NCI-H2227 treated with DMSO at 0.1 percent for 48 hours (cell line): Measurements from ENCODE around the gene FAF2.
"Not testable (repeated sequence)": the region's sequence is repeated elsewhere in the genome, so short reads cannot be mapped to it uniquely, and the experiment has no call there.

Experiments
- DNase-seq: peaks from one replicate; lab custom pipeline; 2025; lab: John Stamatoyannopoulos, UW

FAF2 gene, protein sequence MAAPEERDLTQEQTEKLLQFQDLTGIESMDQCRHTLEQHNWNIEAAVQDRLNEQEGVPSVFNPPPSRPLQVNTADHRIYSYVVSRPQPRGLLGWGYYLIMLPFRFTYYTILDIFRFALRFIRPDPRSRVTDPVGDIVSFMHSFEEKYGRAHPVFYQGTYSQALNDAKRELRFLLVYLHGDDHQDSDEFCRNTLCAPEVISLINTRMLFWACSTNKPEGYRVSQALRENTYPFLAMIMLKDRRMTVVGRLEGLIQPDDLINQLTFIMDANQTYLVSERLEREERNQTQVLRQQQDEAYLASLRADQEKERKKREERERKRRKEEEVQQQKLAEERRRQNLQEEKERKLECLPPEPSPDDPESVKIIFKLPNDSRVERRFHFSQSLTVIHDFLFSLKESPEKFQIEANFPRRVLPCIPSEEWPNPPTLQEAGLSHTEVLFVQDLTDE

DNA sequence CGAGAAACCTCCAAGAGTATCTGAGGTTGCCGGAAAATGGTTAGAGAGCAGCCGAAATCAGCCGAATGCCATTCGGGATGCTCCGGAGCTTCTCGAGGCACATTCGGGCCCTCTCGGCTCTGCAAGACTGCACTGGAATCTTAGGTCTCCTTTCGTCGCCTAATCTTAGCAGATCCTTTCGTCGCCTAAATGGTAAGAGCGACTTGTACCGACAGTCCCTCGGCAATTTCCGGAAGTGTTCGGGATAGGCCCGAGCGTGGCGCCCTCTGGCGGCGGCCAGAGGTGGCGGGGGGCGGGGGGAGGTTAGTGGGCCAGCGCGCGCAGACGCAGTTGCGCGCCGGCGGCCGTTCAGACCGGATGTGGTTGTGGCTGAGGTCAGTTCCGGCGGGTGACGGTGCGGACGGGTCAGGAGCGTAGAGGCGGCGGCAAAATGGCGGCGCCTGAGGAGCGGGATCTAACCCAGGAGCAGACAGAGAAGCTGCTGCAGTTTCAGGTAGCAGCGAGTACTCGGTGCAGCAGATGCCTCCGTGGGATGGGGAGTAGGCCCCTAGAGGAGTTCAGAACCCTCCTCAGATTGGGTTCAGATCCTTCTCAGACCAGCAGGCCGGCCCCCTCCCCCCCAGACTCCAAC, at the start of gene FAF2:
Gene FAF2, plus strand, starts transcription at position 408 of the 631 bp plus-strand sequence. Its CDS starts 23 bp downstream, at position 431.
- peak; percentile 97 for DNase-seq

DNA sequence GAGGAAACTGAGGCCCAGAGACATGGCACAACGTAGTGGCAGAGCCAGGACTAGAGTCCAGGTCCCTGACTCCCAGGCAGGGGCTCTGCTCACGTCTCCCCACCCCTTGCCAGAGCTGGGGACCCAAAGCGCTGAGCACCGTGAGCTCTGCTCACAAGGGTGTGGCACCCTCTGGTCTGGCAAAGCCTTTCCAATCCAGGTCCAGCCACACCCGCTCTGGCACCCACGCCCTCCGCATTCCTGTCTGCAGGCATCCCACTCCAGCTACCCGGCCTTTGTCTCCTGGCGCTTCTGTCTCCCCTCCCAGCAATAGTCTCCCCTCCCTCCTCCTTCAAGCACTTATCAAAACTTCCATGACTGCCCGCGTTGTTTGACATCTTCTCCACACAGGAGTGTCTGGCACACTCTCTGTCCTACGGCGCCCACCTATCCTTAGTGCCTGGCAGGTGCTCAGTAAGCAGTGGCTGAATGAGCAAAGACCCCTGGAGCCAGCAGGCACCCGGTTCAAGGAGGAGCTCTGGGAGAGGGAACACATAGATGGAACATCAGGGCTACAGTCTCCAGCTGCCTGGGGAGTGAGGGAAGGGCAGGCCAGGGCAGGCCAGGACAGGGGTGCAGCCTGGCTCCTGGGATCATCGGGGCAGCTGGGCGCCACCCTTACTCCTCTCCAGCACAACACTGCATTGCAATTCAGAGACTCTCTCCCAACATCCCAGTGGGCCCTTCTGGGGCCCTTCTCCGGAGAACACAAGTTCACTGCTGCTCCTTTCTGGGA, 47.6 kb upstream of the FAF2 start:
- DNase-seq: no peak

DNA sequence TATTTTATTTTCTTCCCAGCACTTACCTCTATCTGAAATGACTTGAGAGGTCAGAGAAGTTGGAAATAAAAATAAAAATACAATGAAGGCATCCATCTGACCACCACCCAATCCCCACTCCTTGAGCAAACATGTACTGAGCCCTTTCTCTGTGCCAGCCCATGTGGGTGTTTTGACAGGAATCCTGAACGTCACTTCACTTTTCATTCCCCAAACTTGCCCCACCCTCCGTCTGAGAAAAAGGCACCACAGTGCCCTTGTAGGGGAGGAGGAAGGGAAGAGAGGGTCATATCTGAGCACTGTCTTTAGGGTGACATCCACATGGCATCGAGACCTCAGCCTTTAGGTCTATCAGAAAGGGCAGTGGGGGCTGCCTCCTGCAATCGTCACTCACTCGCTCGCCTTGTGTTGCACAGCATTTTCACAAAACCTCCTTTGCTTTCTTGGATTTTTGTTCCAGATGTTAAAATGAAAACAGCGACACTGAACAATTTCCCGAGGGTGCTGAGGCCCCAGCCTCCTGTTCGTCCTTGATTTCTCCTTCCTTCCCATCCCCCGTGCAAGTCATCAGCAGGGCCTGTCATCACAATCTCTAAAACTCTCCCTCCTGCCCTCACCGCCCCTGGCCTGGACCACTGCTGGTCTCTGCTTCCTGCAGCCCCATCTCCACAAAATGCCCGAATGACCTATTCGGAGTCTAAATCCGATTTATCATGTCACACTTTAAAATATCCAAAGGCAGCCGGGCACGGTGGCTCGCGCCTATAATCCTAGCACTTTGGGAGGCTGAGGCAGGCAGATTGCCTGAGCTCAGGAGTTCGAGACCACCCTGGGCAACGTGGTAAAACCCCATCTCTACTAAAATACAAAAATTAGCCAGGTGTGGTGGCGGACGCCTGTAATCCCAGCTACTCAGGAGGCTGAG, 46.6 kb upstream of the FAF2 start:
- DNase-seq: no peak

DNA sequence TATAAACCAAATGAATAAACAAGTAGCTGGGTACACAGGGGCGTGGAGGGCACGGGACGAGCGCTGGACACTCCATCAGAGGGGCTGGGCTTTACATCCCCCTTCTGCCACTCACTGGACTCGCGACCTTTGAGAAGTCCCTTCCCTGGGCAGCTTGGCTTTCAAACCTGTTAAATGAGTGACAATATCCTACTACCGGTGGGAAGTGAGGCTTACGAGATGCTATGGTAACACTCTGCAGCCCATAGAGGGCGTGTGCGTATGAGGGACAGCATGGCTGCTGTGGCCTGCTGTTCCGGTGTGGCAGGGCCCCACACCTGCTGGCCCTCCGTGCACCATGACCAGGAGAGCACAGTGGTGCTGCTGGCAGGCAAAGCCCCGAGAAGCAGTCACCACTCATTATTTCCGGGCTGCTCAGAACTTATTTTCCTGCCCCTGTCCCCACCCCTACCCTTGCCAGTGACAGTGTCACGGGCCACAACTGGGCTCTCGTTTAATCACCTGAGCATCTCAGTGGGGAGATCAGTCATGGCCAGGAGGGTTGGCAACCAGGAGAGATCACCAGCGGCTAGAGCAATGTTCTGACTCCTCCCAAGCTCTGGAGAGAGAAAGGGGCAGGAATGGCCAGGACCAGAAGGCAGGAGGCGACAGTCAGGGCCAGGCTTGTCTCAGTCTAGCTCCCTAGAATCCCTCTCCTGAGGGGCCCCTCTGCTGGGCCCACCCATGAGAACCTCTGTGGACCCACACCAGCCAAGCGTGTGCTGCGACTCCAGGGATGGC, 42.3 kb upstream of the FAF2 start:
- no peak for DNase-seq

DNA sequence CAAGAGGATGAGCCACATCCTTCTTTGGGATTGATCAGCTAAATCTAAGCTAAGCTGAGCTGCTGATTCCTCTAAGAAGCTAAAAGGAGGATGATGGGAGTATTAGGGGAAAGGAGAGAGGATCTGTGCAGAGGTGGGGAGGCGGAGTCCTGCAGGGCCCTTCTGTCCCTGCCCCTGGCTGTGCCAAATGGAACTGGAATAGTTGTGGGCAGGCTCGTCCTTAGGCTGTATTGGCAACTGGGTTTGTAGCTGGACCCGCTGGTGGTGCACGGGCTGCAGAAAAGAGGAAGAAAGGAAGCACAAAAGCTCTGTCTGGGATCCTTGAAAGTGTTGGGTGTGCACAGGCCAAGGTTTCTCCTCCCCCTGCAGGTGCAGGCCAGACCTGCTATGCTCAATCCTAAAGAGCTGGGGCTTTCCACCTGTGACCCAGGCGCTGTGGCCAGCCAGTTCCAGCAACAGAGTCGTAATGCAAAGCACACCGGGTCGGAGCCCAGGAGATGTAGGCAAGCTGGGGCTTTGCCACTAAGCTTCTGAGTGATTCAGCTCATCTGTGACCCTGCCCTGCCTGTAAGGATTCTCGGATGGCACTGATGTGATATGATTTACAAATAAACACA, 41.6 kb upstream of the FAF2 start:
- no peak for DNase-seq

DNA sequence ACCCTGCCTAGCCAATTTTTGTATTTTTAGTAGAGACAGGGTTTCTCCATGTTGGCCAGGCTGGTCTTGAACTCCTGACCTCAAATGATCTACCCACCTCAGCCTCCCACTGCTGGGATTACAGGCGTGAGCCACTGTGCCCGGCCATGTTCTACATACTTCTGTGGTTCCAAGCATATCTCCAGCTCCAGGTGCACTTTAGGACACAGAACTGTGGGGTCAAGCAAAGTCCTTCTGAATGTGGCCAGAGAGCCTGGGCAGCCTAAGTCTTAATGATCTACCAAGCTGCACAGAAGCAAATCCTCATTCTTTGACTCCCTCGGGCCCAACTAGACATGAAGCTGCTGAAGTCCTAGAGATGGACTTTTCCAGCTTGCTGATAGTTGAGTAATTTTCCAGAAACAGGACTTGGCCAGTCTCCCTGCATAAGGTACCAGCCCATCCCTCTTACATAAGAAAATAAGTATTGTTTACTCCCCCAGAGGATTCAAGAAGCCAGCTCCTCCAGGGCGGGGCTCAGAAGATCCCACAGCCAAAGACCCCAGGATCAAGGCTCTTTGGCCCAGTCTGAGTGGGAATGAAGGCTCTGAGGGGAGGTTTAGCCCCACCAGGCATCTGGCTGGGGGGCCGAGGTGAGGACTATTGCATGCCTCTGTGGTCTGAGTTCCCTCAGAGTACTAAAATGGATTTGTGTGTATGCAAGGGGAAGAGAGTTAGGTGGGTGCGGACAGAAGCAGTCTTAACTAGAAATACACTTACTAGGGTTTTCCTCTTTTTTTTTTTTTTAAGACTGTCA, 40.5 kb upstream of the FAF2 start:
- DNase-seq: no peak

DNA sequence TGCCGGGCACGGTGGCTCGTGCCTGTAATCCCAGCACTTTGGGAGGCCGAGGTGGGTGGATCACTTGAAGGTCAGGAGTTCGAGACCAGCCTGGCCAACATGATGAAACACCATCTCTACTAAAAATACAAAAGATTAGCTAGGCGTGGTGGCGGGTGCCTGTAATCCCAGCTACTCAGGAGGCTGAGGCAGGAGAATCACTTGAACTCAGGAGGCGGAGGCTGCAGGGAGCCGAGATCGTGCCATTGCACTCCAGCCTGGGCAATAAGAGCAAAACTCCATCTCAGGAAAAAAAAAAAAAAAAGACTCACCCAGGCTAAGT, 40.0 kb upstream of the FAF2 start:
- not testable (repeated sequence) for DNase-seq

DNA sequence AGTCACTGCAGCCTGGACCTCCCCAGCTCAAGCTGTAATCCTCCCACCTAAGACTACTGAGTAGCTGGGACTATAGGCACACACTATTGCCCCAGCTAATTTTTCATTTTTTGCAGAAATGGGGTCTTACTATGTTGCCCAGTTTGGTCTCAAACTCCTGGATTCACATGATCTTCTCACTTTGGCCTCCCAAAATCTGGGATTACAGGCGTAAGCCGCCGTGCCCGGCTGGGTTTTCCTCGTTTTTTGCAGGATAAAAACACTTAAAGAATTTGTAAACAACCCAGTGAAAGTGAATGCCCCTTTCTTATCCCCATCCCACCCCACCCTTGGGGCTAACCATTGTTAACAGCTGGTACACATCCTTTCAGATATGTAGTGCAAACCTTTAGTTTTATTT, 39.6 kb upstream of the FAF2 start:
- no peak for DNase-seq

DNA sequence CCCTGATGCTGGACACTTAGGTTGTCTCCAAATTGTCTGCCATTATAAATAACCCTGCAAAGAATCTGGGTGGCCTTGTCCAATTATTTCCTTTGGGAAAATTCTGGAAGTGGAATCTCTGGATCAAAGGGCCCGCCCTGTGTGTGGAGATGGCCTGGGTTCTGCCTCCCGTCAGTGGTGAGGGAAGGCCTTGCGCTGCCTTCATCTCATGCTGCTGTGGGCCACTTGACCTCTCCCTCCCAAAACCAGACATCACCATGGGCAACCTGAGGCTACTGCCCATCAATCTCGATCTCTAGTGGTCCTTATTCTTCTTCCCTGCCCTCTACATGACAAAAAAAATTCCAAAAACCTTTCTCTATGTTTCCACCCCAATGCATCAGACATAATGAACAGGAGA, 38.4 kb upstream of the FAF2 start:
- no peak for DNase-seq

DNA sequence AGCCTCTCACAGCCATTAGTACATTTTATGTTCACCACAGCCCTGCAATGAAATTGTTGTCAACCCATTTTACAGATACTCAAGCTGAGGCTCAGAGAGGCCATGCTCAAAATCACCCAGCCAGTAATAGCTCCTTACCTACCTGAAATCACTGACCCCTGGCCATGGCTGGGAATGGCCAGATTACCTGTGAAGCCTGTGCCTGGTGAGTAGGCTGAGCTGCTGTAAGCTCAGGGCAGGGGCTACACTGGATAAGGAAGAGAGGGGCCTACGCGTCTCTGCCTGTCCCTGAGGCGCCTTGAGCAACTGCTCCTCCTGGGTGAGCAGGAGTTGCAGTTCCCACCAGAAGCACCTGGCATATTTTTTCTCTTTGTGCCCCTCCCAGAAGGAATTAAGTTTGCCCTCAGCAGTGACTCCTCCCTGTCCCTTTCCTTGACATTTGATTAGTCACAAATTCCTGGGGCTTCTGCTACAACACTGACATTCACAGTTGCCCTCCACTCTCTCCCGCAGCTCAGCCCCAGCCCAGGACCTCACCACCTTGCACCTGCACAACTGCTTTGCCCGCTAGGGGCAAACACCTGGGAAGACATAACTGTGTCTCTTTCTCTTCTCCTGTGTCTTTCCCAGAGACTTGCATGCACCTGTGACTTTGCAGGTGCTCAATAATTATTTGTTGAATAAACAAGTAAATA, 37.6 kb upstream of the FAF2 start:
- DNase-seq: no peak

DNA sequence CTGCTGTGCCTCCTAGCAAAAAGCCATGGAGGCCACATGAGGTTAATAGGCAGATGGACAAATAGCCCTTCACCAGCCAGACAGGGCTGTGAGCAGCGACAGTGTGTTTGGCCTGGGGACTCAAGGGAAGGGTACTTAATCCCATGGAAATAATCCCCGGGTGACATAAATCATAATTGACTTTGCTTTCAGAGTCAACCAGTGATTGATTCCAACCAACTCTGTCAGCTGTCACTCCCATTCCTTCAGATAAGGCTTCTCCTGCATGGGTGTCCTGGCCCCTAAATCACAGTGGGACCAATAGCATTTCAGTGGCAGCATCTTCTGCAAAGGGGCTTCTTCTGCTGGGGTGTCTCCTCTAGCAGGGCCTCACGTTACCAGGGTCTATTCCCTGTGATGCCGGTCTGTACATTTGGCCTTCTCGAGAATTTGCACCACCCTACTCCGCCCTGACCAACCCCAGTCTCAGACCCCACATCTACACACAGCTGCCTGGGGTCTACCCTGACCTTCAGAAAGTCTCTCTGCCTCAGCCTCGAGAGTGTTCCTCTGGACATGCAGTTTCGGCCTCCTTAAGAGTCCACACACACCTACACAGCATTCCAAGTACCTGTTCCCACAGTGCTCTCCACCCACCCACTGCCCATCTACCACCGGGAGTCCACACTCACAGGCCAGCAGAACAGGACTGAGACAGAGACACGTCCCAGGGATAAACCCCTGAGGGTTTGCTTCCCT, 35.5 kb upstream of the FAF2 start:
- DNase-seq: no peak

DNA sequence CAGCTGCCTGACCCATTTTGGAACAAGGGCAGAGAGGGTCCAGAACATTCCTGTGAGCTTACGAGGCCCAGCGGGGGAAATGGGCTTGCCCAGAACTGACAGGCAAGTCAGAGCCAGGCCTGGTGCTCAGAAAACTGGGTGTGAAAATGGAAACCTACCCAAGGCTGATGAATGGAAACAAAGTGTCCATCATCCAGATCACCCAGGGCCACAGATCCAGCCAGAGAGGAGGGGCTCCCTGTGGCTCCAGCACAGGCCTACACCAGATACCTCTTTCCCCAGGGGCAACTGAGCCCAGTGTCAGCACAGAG, 35.0 kb upstream of the FAF2 start:
- DNase-seq: no peak

DNA sequence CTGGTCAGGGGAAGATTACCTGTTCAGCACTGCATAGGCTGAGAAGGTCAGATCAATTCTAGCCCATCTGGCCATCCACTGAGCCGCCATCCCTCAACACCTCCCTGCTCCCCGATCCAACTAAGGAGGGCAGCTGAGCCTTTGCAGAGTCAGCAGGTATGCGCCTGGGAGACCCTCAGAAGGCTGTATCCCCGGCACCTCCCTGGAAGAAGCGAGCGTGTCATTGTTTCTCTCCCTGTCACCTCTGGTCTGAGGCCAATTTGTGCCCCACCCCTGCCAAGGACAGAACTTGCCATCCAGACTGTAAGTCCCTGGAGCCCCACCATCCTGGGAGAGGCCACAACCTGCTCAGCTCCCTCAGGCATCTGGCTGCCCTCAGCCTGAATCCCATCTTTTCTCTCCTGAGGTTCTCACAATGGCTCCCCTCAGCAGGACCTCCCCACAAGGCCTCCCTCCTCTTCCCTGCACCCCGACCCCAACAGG, 34.4 kb upstream of the FAF2 start:
- no peak for DNase-seq

DNA sequence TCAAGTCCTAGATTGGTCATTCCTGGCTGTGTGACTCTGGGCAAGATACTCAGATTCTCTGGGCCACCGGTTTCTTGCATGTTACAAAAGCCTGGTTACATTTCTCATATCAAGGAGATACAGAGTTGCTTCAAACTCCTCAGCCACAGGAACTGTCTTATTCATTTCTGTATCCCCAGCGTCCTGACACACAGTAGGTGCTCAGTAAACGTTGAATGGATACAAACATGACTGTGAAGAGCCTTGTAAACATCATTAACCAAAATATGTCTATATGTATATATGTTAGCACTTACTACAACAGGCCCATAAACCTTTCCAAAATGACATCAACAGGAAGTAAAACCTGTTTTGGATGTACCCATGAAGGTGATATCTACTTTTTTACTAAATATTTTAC, 33.5 kb upstream of the FAF2 start:
- no peak for DNase-seq

DNA sequence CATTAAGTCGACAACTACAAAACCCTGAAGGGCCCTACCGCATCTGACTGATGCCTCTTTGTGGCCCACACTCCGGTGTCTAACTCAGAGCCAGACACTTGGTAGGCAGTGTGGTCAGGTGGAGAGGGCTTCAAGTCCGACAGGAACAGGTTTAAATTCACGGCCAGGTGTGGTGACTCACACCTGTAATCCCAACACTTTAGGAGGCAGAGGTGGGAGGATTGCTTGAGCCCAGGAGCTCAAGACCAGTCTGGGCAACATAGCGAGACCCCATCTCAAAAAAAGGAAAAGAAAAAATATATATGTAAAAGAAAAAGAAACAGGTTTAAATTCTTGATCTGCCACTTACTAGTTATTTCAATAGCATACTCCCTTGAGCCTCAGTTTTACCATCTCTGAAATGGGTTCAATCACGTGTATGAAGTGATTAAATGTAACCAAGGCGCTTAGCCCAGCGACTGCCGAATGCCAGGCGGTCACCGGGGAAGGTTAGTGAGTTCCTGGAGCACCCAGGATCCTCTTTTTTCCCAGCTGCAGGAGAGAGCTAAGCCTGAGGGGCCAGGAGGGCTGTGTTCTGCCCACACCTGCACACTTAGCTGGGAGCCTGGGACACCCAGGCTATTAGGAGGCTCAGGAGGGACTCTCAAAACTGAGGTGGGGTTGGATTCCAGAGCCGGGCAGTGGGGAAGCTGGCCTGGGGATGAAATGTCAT, 32.8 kb upstream of the FAF2 start:
- DNase-seq: no peak

DNA sequence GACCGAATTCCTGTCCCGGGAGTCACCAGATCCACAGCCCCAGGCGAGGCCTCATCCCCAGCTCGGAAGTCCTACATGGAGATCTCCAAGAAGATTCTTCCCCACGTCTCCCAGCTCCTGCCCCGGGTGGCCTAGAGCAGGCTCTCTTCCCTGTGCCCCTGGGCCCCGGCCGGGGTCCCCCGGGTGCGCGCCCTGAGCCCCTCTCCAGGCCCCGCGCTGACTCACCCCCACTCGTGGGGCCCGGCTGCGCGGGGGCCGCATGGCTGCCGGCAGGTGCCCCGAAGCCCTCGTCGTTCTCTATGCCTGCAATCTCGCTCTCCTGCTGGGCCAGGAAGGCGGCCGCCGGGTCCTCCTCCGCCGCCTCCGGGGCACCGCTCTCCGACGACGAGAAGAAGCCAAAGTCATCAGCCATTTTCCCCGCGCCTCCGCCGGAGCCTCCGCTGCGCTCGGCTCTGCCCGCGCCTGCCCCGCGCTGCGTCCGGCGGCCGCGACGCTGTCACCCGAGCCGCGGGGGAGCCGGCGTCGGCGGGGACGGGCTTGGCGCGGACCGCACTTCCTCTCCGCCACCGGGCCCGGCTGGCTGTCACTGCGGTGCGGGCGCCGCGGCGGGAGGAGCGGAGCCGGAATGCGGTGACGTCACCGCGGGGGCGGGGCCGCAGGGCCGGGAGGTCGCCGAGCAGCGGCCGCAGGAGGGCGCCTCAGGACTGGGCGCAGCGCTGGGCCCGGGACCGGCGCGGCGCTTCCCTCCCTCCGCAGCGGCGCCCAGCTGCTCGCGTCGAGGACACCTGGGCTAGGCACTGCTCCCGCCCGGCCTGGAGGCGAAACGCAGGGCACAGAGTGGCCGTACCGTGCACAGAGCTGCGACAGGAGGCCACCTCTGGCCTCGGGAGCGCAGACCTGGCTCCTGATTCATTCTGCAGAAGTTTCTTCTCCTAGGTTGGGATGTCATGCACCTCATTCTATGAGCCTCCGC, 31.9 kb upstream of the FAF2 start, which contains the start of gene CLTB:
Gene CLTB, minus strand, starts transcription at position 588 of the 973 bp plus-strand sequence. Its CDS starts 176 bp downstream, at position 412.
- DNase-seq: peak; percentile 42
